ENCODE measurements around the gene TTC32. TPM values are rescaled to one million over a fixed set of nuclear protein-coding genes. Genes with fewer than 3 reads are reported as not detected.

Gene TTC32
- total RNA-seq, 2 donors from 2014 or later = 3.7 to 6.6 TPM

DNA sequence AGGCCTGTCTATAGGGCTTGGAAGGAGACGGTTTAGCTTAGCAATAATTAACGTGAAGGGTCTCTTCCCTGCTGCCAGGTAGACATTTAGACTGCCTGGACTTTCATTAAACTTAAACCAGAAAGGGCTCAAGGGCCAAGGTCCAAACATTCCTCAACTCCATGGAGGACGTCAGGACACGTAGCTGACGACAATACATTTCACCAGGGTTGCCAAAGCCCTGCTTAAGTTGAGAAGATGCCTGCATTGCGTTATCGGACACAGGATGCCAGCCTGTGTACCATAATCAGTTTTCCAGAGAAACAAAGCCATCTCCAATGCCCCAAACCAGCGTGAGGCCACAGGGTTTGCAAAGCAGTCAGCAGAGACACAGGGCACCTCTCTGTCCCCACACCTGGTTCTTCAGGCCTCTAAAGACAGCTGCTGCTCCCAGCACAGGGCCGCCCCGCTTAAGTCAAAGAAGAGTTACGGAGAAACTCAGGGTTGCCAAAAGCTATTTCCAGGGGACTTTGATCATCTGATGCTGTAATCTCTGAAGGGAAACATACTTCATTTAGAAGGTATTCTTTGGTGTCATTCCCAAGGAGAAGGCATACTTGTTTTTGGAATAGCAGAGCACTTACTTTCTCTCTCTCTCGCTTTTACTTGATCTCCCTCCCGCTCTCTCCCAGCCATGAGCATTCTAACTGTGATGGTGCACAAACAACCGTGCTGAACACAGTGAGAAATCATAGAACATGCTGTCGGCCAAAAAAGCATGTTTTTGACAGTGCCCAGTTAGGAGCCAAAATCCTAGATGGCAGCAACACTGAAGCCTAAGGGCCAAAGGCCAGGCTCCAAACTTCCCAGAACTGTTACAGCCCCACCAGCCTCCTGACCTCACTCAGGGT, 46.0 kb downstream of the TTC32 start:
- no peaks in the 10 kb centered on the region for H3K9me3 ChIP-seq
- DNase-seq (ENCODE audit: low spot score) = no peak
- no peak overlapping the region for H3K27ac ChIP-seq
- TF ChIP-seq, protein P1, sequence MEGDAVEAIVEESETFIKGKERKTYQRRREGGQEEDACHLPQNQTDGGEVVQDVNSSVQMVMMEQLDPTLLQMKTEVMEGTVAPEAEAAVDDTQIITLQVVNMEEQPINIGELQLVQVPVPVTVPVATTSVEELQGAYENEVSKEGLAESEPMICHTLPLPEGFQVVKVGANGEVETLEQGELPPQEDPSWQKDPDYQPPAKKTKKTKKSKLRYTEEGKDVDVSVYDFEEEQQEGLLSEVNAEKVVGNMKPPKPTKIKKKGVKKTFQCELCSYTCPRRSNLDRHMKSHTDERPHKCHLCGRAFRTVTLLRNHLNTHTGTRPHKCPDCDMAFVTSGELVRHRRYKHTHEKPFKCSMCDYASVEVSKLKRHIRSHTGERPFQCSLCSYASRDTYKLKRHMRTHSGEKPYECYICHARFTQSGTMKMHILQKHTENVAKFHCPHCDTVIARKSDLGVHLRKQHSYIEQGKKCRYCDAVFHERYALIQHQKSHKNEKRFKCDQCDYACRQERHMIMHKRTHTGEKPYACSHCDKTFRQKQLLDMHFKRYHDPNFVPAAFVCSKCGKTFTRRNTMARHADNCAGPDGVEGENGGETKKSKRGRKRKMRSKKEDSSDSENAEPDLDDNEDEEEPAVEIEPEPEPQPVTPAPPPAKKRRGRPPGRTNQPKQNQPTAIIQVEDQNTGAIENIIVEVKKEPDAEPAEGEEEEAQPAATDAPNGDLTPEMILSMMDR (IDR thresholded peaks at IDR 0.05) = no peak
- no peaks in the 10 kb centered on the region for H3K36me3 ChIP-seq
- no peak overlapping the region for H3K4me3 ChIP-seq
- H3K4me1 ChIP-seq = no peaks in the 10 kb centered on the region
- no peaks in the 10 kb centered on the region for H3K27me3 ChIP-seq

DNA sequence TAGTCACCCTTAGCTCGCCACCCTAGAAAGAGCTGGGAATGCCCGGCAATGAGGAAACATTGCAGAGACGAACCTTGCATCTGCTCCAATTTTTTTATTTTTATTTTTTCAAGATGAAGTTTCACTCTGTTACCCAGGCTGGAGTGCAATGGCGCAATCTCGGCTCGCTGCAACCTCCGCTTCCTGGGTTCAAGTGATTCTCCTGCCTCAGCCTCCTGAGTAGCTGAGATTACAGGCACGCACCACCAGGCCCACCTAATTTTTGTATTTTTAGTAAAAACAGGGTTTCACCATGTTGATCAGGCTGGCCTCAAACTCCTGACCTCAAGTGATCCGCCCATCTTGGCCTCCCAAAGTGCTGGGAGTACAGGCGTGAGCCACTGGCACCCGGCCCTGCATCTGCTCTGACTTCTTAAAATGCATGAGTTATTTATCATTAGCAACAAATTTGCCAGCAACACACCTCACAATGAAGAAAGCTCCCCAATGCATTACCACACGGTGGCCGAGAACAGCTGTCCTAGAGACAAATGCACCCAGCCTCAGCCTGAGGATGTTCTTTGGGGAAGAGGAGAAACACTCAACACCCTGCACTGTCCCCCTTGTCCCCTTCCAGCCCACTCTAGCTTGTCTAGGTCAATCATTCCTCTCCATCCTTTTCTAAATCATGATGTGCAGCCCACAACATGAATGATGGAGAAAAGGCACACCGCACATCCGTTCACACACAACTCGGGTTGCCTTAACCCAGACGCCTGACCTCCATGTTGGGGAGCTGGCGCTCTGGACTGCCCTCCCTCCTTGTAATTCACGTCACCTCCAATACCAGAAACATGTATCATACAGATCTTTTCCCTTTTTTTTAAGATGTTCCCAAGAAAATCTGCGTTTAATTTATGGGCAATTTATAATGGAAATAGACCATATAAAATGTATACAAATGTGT, 46.9 kb downstream of the TTC32 start:
- TF ChIP-seq, protein P1 (IDR thresholded peaks at IDR 0.05) = no peak
- no peak for DNase-seq (ENCODE audit: low spot score)
- Histone ChIP-seq H3K36me3 (no peaks in the 10 kb centered on the region), H3K9me3 (no peaks in the 10 kb centered on the region), H3K4me3 (no peak overlapping the region), H3K4me1 (no peaks in the 10 kb centered on the region), H3K27ac (no peak overlapping the region), H3K27me3 (no peaks in the 10 kb centered on the region)

DNA sequence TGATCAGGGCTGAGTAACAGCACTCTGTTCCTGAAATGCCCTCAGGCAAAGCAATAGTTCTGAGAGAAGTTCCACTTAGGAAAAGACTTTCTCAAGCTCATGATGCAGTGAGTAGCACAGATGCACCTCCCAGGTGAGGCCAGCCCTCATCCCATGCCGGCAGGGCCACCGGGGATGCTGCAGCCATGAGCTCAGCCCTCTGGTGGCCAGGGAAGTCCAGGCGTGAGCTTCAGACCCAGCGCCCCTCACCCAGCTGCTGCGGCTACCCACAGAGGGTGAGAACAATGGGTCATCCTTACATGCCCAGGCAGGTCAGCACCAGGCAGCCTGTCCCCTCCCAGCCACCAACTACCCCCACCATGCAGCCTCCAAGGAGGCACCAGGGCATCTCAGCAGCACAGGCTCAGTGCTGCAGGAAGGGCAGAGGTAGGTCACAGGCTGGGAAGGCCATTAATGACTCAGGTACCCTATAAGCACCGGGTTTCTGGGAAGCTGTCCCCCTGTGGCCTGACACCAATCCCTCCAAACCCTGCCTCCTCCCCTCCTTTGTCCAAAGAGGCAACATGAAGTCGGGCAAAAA, 50.6 kb downstream of the TTC32 start:
- Histone ChIP-seq H3K4me3 (no peak overlapping the region), H3K4me1 (no peaks in the 10 kb centered on the region), H3K27me3 (no peaks in the 10 kb centered on the region), H3K9me3 (no peaks in the 10 kb centered on the region), H3K36me3 (no peaks in the 10 kb centered on the region), H3K27ac (no peak overlapping the region)
- DNase-seq (ENCODE audit: low spot score) = no peak
- TF ChIP-seq, protein P1 (IDR thresholded peaks at IDR 0.05) = no peak

DNA sequence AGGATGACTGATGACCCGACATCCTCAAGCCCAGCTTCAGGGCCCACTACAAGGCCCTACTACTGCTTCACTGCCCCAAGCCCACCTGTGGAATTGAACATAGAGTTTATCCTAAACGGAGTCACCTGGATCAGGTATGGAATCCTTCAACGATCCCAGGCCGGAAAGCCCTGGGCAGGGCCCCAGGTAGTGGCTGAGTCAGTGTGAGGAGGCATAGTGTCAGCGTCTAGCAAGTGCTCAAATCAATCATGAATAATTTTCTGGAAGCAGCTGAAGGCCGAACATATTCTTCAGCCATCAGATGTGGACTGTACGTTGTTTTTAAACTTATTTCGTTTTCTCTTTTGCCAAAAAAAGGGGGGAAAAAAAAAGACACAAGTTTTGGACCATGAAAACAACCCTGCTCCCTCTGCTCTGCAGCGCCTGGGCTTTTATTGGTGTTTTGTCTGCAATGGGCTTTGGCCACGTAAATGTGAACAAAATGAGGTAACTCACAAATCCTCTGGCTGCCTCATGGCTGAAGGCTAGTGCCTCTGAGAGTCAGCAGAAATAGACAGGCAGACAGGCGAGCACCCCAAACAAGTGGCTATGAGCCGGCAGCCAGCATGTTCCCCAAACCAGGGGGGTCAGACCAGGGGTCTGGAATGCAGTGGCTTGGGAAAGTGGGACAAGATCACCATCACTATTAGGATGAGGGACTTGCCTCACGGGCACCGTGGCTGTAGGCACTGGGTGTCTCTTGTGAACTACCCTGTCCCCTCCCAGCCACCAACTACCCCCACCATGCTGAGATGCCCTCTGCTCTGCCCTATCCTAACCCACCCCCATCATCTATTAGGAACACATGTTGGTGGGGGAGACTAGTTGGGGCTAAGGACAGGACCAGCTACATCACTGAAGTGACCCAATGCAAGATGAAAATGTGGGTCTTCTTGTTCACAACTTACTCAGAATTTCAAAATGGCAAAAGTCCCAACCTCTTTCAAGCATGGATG, 51.4 kb downstream of the TTC32 start:
- Histone ChIP-seq H3K9me3 (no peaks in the 10 kb centered on the region), H3K27ac (no peak overlapping the region), H3K36me3 (no peaks in the 10 kb centered on the region), H3K4me3 (no peak overlapping the region), H3K27me3 (no peaks in the 10 kb centered on the region), H3K4me1 (no peaks in the 10 kb centered on the region)
- TF ChIP-seq, protein P1 (IDR thresholded peaks at IDR 0.05) = no peak
- DNase-seq (ENCODE audit: low spot score) = no peak

DNA sequence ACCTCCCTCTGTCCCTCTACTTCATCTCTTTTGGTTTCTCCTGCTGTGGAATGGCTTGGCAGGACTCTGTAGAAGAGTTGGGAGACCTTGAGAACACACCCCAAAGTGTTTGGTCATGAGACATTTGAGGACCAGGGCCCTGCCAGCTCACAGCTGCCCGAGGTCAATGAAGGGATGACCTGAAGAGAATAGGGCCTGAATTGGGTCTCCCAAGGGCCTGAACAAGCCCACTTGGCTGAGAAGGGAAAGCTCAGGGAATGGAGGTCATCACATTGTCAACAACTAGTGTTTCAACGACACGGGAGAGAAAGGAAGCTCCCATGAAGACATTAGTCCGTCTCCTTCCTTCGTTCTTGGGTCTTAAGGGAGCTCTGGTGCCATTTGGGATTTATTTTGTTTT, 52.8 kb downstream of the TTC32 start:
- no peak overlapping the region for H3K4me3 ChIP-seq
- no peaks in the 10 kb centered on the region for H3K4me1 ChIP-seq
- TF ChIP-seq, protein P1 (IDR thresholded peaks at IDR 0.05) = no peak
- DNase-seq (ENCODE audit: low spot score) = no peak
- no peaks in the 10 kb centered on the region for H3K27me3 ChIP-seq
- H3K27ac ChIP-seq = no peak overlapping the region
- H3K36me3 ChIP-seq = no peaks in the 10 kb centered on the region
- H3K9me3 ChIP-seq = no peaks in the 10 kb centered on the region

Data from right atrium auricular region (tissue), 2 donors.